HG02678 (cell line): ENCODE data around the gene MISP.
"Not testable (repeated sequence)": the region's sequence is repeated elsewhere in the genome, so short reads cannot be mapped to it uniquely, and the experiment has no call there.

Experiments
- ATAC-seq: cut with Tn5 transposase; IDR thresholded peaks from one replicate; pipeline ENCODE4 v1.9.1; 2021; ENCODE audit warnings: mild to moderate bottlenecking, moderate library complexity; ENCODE audit not compliant: unreplicated experiment

The MISP gene, protein sequence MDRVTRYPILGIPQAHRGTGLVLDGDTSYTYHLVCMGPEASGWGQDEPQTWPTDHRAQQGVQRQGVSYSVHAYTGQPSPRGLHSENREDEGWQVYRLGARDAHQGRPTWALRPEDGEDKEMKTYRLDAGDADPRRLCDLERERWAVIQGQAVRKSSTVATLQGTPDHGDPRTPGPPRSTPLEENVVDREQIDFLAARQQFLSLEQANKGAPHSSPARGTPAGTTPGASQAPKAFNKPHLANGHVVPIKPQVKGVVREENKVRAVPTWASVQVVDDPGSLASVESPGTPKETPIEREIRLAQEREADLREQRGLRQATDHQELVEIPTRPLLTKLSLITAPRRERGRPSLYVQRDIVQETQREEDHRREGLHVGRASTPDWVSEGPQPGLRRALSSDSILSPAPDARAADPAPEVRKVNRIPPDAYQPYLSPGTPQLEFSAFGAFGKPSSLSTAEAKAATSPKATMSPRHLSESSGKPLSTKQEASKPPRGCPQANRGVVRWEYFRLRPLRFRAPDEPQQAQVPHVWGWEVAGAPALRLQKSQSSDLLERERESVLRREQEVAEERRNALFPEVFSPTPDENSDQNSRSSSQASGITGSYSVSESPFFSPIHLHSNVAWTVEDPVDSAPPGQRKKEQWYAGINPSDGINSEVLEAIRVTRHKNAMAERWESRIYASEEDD

DNA sequence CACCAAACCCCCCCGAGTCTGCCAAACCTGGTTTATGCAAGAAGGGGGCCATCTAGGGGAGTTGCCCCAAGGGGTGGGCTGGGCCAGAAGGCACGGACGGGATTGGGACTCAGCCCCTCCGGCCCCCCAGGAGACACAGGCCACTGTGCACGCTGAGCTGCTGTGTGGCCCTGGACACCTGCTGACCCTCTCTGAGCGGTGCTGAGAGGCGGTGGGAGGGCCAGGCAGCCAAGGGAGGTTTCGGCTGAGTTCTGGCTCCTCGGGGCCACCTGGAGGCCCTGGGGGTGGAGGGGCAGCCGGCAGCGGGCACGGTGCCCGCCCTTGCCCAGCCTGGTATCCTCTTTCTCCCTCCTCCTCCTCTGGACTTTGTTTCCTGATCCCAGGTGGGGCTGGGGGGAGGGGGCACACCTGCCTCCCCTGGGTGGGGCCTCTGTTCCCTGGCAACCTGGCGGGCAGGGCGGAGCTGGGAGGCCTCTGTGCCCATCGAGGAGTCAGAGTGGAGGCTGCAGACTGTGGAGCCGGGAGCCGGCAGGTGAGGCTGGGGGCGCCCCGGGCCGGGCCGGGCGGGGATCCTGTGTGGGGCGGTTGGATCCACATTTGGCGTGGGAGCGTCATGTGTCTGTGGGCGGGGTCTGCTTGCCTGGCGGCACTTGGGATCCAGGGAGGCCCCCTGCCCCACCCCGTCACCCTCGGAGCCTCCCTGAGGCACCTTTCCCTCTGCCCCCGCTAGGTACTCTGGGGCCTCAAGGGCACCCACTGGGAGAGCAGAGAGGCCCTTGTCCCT, at the start of gene MISP:
Gene MISP (plus strand): TSS at position 473 of the 784 bp plus-strand sequence. CDS start 5,835 bp downstream, outside the sequence.
- no peak for ATAC-seq

DNA sequence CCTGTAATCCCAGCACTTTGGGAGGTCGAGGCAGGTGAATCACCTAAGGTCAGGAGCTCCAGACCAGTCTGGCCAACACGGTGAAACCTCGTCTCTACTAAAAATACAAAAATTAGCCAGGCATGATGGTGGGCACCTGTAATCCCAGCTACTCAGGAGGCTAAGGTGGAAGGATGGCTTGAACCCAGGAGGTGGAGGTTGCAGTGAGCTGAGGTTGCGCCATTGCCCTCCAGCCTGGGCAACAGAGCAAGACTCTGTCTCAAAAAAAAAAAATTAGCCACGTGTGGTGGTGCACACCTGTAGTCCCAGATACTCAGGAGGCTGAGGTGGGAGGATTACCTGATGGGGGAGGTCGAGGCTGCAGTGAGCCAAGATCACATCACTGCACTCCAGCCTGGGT, 48.1 kb upstream of the MISP start:
- ATAC-seq = not testable (repeated sequence)

- ATAC-seq = no peak
Observed at GRCh38 chr19:703329-703650, 47.6 kb upstream of the MISP start.

DNA sequence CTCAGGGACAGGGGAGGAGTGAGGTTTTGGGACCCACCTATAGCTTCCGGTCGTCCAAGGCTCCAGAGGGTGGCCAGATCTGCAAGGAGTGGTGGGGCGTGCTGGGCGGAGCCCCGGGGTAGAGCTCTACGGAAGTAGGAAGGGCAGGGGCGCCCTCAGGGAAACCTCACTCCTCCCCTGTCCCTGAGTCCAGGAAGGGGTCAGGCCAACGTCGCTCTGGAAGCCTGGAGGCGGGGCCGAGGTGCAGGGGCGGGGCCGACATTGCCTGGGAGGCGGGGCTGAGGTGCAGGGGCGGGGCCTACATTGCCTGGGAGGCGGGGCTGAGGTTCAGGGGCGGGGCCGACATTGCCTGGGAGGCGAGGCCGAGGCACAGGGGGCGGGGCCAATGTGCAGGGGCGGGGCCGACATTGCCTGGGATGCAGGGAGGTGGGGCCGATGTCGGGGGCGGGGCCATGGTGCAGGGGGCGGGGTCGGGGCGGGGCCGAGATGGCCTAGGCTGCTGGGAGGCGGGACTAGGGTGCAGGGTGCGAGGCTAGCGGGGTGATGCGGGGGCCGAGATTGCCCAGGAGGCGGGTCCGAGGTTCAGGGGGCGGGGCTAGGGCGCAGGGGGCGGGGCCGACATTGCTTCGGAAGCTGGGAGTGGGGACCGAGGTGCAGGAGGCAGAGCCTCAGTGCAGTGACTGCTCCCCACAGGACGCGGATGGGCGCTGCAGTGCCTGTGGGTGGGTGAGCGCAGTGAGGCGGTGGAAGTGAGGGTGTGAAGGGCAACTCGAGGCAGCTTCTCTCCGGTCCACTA, 47.1 kb upstream of the MISP start:
- no peak for ATAC-seq

DNA sequence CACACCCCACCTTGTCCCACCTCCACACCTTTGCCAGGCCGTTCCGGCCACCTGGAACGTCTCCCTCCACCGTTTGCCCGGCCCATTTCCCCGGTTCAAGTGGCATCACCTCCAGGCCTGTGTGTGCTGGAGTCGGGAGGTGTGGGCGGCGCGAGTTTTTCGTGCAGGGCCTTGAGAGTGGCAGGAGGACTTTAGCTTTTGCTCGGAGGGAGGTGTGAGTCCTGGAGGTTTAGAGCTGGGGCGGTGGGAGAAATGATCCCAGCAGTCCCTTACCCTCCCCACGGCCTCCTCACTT, 46.5 kb upstream of the MISP start:
- no peak for ATAC-seq

- no peak for ATAC-seq
Observed at GRCh38 chr19:708154-709143, 42.5 kb upstream of the MISP start, which contains the start of gene PALM. PALM (plus strand) TSS chr19:708935; CDS start chr19:709147, 212 bp downstream.

GRCh38 chr19:709196-709964, 41.5 kb upstream of the MISP start:
- ATAC-seq = no peak

GRCh38 chr19:709965-710571, 40.8 kb upstream of the MISP start:
- ATAC-seq = no peak

GRCh38 chr19:710767-711166, 40.1 kb upstream of the MISP start:
- no peak for ATAC-seq

- ATAC-seq = no peak
Observed at GRCh38 chr19:711254-711653, 39.7 kb upstream of the MISP start.

DNA sequence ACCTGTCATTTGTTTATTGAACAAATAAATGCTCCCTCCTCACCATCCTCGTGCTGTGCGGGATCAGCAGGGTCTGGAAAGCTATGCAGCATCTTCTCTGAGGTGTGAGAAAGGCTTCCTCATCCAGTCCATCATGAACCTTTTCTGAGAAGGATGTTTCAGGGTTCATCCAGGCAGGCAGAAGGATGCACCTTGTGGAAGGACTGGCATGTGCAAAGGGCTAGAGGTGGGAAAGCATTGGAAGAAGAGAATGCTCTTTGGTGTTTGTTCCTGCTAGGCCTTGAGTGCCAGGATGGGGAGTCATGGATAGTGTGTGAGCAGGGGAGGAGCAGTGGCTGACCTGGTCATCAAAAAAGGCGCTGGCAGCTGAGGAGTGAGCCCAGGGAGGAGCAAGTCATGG, 35.6 kb upstream of the MISP start:
- no peak for ATAC-seq

DNA sequence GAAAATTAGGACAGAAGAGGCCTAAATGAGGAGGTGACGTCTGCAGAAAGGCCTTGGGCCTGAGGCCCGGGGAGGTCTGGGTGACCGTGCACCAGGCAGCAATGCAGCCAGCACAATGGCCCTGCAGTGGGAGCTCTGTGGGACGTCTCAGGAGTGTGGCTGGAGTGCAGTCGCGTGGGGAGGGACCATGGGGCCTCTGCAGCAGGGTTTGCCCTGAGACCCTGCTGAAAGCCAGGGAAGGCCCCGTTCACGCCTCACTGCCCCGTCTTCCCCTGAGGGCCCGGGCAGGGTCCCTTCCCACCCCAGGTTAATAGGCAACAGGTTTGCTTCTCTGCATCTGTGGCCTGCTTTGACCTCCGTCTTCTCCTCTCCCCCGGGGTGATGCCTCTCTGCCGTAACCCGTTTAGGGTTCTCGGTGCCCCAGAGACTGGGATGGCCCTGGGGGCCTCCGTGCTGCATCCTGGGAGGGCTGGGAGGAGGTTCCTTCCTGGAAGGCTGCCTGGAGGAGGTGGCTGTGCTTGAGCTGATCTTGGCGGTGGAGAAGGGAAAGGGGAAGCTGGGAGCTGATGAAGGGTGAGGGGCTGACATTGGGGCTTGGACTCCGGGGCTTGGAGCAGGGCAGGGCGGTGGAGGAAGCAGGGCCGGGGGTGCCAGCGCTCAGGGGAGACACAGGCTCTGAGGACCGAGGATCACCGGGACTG, 32.5 kb upstream of the MISP start:
- no peak for ATAC-seq

DNA sequence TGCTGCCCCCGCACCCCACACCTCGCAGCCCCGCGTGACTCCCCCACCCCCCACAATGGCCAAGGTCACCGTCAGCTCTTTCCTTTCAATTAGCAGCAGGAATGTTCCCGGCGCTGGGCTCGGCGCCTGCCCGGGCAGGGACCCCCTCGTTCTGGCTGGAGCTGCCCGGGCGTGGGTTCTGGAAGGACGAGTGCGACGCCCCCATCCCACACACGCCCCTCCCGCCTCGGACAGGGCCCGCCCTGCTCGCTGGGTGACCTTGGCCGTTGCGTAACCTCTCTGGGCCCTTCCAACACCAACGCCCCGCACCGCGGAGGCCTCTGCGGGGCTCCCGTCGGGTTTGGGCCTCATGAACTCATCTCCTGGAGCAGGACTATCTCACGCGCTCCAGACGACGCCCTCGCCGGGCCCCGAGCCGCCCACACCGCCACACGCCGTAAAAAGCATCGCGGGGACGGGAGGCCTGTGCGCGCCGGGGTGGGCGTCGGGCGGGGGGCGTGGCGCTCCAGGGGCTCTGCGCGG, 31.9 kb upstream of the MISP start:
- no peak for ATAC-seq

DNA sequence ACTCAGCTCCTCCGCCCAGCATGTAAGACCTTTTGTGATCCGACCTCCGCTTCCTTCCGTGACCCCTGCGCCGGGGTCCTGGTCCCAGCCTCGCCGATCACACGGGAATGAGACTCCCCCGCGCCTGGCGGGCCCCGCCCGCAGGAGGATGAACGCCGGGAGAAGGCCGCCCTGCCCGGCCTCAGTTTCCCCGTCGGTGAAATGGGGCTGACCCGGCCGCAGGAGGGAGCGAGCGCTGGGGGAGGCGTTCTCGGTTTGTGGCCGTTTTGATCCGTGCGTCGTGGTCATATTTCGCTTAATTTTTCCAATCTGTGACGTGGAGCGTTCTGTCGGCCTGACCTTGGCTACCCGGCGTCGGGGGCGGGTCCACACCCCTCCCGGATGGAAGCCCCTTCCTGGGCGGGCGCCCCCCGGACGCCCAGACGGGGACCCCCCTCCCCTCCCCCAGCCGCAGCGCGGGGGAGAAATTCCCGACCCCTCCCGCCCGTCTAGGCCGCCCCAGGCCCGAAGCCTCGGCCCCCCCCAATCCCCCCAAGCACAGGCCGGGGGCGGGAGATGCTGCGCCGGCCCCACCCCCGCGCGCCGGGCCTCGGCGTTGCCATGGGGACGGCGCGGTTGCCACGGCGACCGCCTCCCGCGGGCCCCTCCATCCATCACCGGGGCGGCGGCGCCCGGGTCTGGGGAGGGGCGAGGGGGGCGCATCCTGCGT, 31.1 kb upstream of the MISP start:
- no peak for ATAC-seq

- no peak for ATAC-seq
Observed at GRCh38 chr19:720345-721160, 30.4 kb upstream of the MISP start.

GRCh38 chr19:722553-723101, 28.3 kb upstream of the MISP start:
- no peak for ATAC-seq
